GM21737 (cell line): Measurements from ENCODE around the gene C15orf61.

Experiments
- ATAC-seq: cut with Tn5 transposase; IDR thresholded peaks from one replicate; pipeline ENCODE4 v1.9.1; 2021; ENCODE audit warnings: mild to moderate bottlenecking, moderate library complexity; ENCODE audit not compliant: unreplicated experiment

The C15orf61 gene

GRCh38 chr15:67548862-67549651 is 28.1 kb downstream of the C15orf61 start:
- ATAC-seq, result no peak

GRCh38 chr15:67549736-67550135 is 28.8 kb downstream of the C15orf61 start:
- ATAC-seq, result no peak

- no peak for ATAC-seq
These were observed 29.6 kb downstream of the C15orf61 start for GRCh38 chr15:67550522-67550921.

- ATAC-seq, result no peak
These were observed 30.3 kb downstream of the C15orf61 start for GRCh38 chr15:67551207-67551743.

GRCh38 chr15:67554580-67554979 is 33.6 kb downstream of the C15orf61 start:
- ATAC-seq, result no peak

- no peak for ATAC-seq
These were observed 36.1 kb downstream of the C15orf61 start for GRCh38 chr15:67556976-67557570.

GRCh38 chr15:67558502-67558901 is 37.6 kb downstream of the C15orf61 start:
- ATAC-seq, result no peak

- no peak for ATAC-seq
These were observed 38.2 kb downstream of the C15orf61 start for GRCh38 chr15:67559158-67559557.

- no peak for ATAC-seq
These were observed 38.6 kb downstream of the C15orf61 start for GRCh38 chr15:67559576-67559975.

GRCh38 chr15:67560320-67560719 is 39.4 kb downstream of the C15orf61 start:
- no peak for ATAC-seq

GRCh38 chr15:67563092-67563491 is 42.2 kb downstream of the C15orf61 start:
- no peak for ATAC-seq

- peak; percentile 86 for ATAC-seq
These were observed 43.4 kb downstream of the C15orf61 start for GRCh38 chr15:67564021-67564967.

- peak; percentile 33 for ATAC-seq
These were observed 44.0 kb downstream of the C15orf61 start for GRCh38 chr15:67564968-67565345.

- no peak for ATAC-seq
These were observed 48.7 kb downstream of the C15orf61 start for GRCh38 chr15:67569668-67570067.

- ATAC-seq, result no peak
These were observed 50.1 kb downstream of the C15orf61 start for GRCh38 chr15:67570875-67571647.

GRCh38 chr15:67571648-67572415 is 50.9 kb downstream of the C15orf61 start:
- no peak for ATAC-seq

- ATAC-seq, result no peak
These were observed 52.3 kb downstream of the C15orf61 start for GRCh38 chr15:67573194-67573593.

- ATAC-seq, result no peak
These were observed 54.1 kb downstream of the C15orf61 start for GRCh38 chr15:67575039-67575502.

GRCh38 chr15:67578020-67578600 is 57.2 kb downstream of the C15orf61 start:
- no peak for ATAC-seq
